K562 (cell line): ENCODE data around the gene TCF7. TPM values are rescaled to one million over a fixed set of nuclear protein-coding genes. Genes with fewer than 3 reads are reported as not detected.

Source experiments
- CEBPG ChIP-seq, 3 experiments: fragments of 200-800 bp in 1 of 3; sonication (Bioruptor generic) in 1 of 3; sonication (generic) in 1 of 3; formaldehyde crosslinking in 1 of 3; IDR thresholded peaks in 2 of 3; conservative IDR thresholded peaks in 1 of 3; 2 replicates each; pipeline versions ENCODE4 v1.6.1 to v1.8.0; 2016 to 2022; ENCODE audit warnings: missing compliant biosample characterization in 2 of 3, missing genetic modification characterization in 2 of 3, mild to moderate bottlenecking in 1 of 3, missing genetic modification reagents in 1 of 3
- E4F1 ChIP-seq: fragments of 250-450 bp; sonication (Bioruptor Pico); IDR thresholded peaks from 2 replicates; pipeline ENCODE4 v1.5.0; 2021; ENCODE audit warnings: mild to moderate bottlenecking, borderline replicate concordance
- GTF2F1 ChIP-seq: IDR thresholded peaks from 2 replicates; pipeline ENCODE4 v1.6.1; 2011; ENCODE audit warnings: low read depth, low read length, improper control_type of control experiment
- HMGXB4 ChIP-seq: sonication (generic); formaldehyde crosslinking; IDR thresholded peaks from 2 replicates; pipeline ENCODE4 v1.8.1; 2023; ENCODE audit warnings: mild to moderate bottlenecking, missing genetic modification reagents
- JUND ChIP-seq, 2 experiments: IDR thresholded peaks; 2 replicates in 1 of 2; 3 replicates in 1 of 2; pipeline ENCODE4 v1.6.1; 2011; ENCODE audit warnings: borderline replicate concordance in 2 of 2, low read depth in 2 of 2, low read length in 2 of 2, improper control_type of control experiment in 1 of 2, missing biosample characterization in 1 of 2, missing genetic modification characterization in 1 of 2, missing genetic modification reagents in 1 of 2
- MAFG ChIP-seq: fragments of 450-650 bp; conservative IDR thresholded peaks from 2 replicates; pipeline ENCODE4 v1.6.1; 2016; ENCODE audit warnings: missing genetic modification characterization, missing compliant biosample characterization
- MTA2 ChIP-seq: fragments of 450-650 bp; IDR thresholded peaks from 2 replicates; pipeline ENCODE4 v1.6.1; 2016; ENCODE audit warnings: low read depth
- NONO ChIP-seq, 2 experiments: fragments of 200-400 bp in 1 of 2; fragments of 450-650 bp in 1 of 2; formaldehyde crosslinking in 1 of 2; IDR thresholded peaks; 2 replicates each; pipeline ENCODE4 v1.6.1; 2017; ENCODE audit warnings: low read depth in 2 of 2, mild to moderate bottlenecking in 2 of 2, moderate library complexity in 2 of 2, low read length in 1 of 2
- NR3C1 ChIP-seq: sonication (generic); formaldehyde crosslinking; IDR thresholded peaks from 2 replicates; pipeline ENCODE4 v1.8.1; 2022; ENCODE audit warnings: missing genetic modification reagents
- PRPF4 ChIP-seq: fragments of 200-400 bp; formaldehyde crosslinking; IDR thresholded peaks from one replicate; pipeline ENCODE4 v1.6.1; 2017; ENCODE audit warnings: low read length, low read depth, mild to moderate bottlenecking; ENCODE audit not compliant: insufficient read depth, poor library complexity, severe bottlenecking
- SMARCA4 ChIP-seq: fragments of 450-650 bp; IDR thresholded peaks from 2 replicates; pipeline ENCODE4 v1.6.1; 2016
- ZBTB34 ChIP-seq: fragments of 250-450 bp; sonication (Bioruptor Pico); IDR thresholded peaks from 2 replicates; pipeline ENCODE4 v1.8.0; 2021; ENCODE audit warnings: mild to moderate bottlenecking, moderate library complexity
- ZNF24 ChIP-seq: fragments of 450-650 bp; IDR thresholded peaks from 2 replicates; pipeline ENCODE4 v1.6.1; 2016
- ZNF512 ChIP-seq: IDR thresholded peaks from 2 replicates; pipeline ENCODE4 v1.6.1; 2016; ENCODE audit warnings: missing genetic modification characterization, missing compliant biosample characterization
- ZNF639 ChIP-seq, 2 experiments: fragments of 200-800 bp in 1 of 2; sonication (Bioruptor generic) in 1 of 2; sonication (generic) in 1 of 2; formaldehyde crosslinking in 1 of 2; IDR thresholded peaks in 1 of 2; conservative IDR thresholded peaks in 1 of 2; 2 replicates each; pipeline versions ENCODE4 v1.5.0 to v1.6.1; 2016 to 2020; ENCODE audit warnings: missing compliant biosample characterization in 1 of 2, missing genetic modification characterization in 1 of 2, missing genetic modification reagents in 1 of 2
- polyA plus RNA-seq, 8 experiments: library from polyadenylated mRNA; depleted of rRNA in 4 of 8; stranded (reverse) in 5 of 8; unstranded in 3 of 8; fragments of >200 nt; fragmentation: Nextera tagmentation in 2 of 8; fragmentation: Illumina TruSeq in 1 of 8; extraction: Ambion mirVana in 2 of 8; extraction: Trizol in 1 of 8; gene quantifications; 2 replicates each; pipeline versions ENCODE4 v1.2.1 to v1.2.3, GENCODE V29; 2011 to 2014; ENCODE audit warnings: inconsistent platforms in 1 of 8, missing spikeins in 1 of 8
- total RNA-seq, 7 experiments: library from RNA; depleted of rRNA in 6 of 7; stranded (reverse); fragments of >200 nt in 6 of 7; fragmentation: Illumina TruSeq in 2 of 7; extraction: Trizol in 2 of 7; gene quantifications; 2 replicates each; pipeline versions ENCODE4 v1.2.1 to v1.2.3, GENCODE V29; 2011 to 2021; ENCODE audit warnings: low replicate concordance in 1 of 7

The TCF7 gene
- total and polyA plus RNA-seq, 9 of the 15 experiments (the other 6 are each of a cell fraction or from before 2014, with no cell fraction given), result 1.6 to 14.9 (median 4.2) TPM

- TF ChIP-seq ZBTB34 (CRISPR knock-in tag), result no peak
- TF ChIP-seq MTA2, result no peak
- no peak for TF ChIP-seq ZNF24
- TF ChIP-seq NONO (IDR thresholded peaks at IDR 0.05; ENCODE audit: low read depth in 2 of 2, low read length in 1 of 2), result no peak
- TF ChIP-seq E4F1 (CRISPR knock-in tag), result no peak
- TF ChIP-seq ZNF512 (tag), result no peak
- no peak for TF ChIP-seq ZNF639 (CRISPR knock-in tag; conservative IDR thresholded peaks at IDR 0.05 in 1 of 2, IDR thresholded peaks at IDR 0.05 in 1 of 2)
- no peak for TF ChIP-seq PRPF4
- TF ChIP-seq CEBPG (CRISPR knock-in tag; IDR thresholded peaks at IDR 0.05), result no peak
- TF ChIP-seq CEBPG (tag; conservative IDR thresholded peaks at IDR 0.05 in 1 of 2, IDR thresholded peaks at IDR 0.05 in 1 of 2), result no peak
- TF ChIP-seq GTF2F1, result no peak
- 0 out of 2 replicates have a peak, but pooled peaks have one; percentile 8 for TF ChIP-seq MAFG (tag)
- TF ChIP-seq NR3C1, result no peak
- peak; percentile 50; the same call in 1 of the 2 replicates for TF ChIP-seq JUND (IDR thresholded peaks at IDR 0.05; ENCODE audit: borderline replicate concordance, low read depth, low read length)
- no peak; the same call in 2 of the 3 replicates for TF ChIP-seq JUND (tag; IDR thresholded peaks at IDR 0.05; ENCODE audit: borderline replicate concordance, low read depth, low read length)
- TF ChIP-seq SMARCA4, result 0 out of 2 replicates have a peak, but pooled peaks have one; percentile 27
- TF ChIP-seq HMGXB4, result no peak
These were observed 2.5 kb upstream of the TCF7 start (continued) for GRCh38 chr5:134111741-134112647.
